Breast epithelium (tissue), 3 donors: ENCODE measurements around the gene ZNF396.

Experiments
- POLR2A ChIP-seq: fragments of 450-650 bp; IDR thresholded peaks from one replicate; pipeline ENCODE4 v1.6.1; 2016; ENCODE audit warnings: antibody characterized with exemption, mild to moderate bottlenecking, moderate library complexity
- TF ChIP-seq, protein P1 (sequence below), 3 donors: fragments of 450-650 bp; IDR thresholded peaks; one replicate each; pipeline ENCODE4 v1.5.1; 2016 to 2017; ENCODE audit warnings: antibody characterized with exemption in 3 of 3, mild to moderate bottlenecking in 3 of 3, moderate library complexity in 3 of 3

DNA sequence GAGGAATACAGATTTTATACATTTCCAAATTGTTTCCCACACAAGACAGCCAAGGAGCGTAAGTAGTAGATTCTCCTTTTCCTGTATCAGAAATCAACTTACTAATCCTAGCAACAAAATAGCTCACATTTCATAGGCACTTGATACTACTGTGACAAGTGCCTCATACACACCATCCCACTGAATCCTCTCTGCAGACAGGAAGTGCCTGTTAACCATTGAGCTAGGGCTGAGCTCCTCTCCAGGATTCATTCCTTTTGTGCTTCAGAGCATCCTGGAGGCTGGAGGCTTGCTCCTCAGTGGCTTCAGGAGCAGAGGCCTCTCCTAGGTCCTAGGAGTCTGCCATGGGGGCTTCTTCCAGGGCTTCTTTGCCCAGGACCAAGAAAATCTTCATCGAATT, 20.8 kb upstream of the ZNF396 start:
- TF ChIP-seq, protein P1, sequence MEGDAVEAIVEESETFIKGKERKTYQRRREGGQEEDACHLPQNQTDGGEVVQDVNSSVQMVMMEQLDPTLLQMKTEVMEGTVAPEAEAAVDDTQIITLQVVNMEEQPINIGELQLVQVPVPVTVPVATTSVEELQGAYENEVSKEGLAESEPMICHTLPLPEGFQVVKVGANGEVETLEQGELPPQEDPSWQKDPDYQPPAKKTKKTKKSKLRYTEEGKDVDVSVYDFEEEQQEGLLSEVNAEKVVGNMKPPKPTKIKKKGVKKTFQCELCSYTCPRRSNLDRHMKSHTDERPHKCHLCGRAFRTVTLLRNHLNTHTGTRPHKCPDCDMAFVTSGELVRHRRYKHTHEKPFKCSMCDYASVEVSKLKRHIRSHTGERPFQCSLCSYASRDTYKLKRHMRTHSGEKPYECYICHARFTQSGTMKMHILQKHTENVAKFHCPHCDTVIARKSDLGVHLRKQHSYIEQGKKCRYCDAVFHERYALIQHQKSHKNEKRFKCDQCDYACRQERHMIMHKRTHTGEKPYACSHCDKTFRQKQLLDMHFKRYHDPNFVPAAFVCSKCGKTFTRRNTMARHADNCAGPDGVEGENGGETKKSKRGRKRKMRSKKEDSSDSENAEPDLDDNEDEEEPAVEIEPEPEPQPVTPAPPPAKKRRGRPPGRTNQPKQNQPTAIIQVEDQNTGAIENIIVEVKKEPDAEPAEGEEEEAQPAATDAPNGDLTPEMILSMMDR (IDR thresholded peaks at IDR 0.05), result no peak
- no peak for TF ChIP-seq POLR2A
